HG02970 (cell line): Measurements from ENCODE around the gene RETREG1.
"Not testable (repeated sequence)": the region's sequence is repeated elsewhere in the genome, so short reads cannot be mapped to it uniquely, and the experiment has no call there.

ENCODE experiments used
- ATAC-seq: cut with Tn5 transposase; IDR thresholded peaks from one replicate; pipeline ENCODE4 v1.9.1; 2021; ENCODE audit warnings: mild to moderate bottlenecking, moderate library complexity, moderate number of reproducible peaks; ENCODE audit not compliant: unreplicated experiment, low FRiP score

Gene RETREG1

GRCh38 chr5:16617274-16617968 is 624 bp upstream of the RETREG1 start:
- no peak for ATAC-seq

GRCh38 chr5:16615741-16616535 is 859 bp downstream of the RETREG1 start:
- no peak for ATAC-seq

- no peak for ATAC-seq
These were observed 4.8 kb downstream of the RETREG1 start for GRCh38 chr5:16612007-16612406.

- not testable (repeated sequence) for ATAC-seq
These were observed 5.9 kb downstream of the RETREG1 start for GRCh38 chr5:16610896-16611295.

- no peak for ATAC-seq
These were observed 7.4 kb downstream of the RETREG1 start for GRCh38 chr5:16609412-16609811.

- no peak for ATAC-seq
These were observed 10.2 kb downstream of the RETREG1 start for GRCh38 chr5:16606628-16607027.

GRCh38 chr5:16603701-16604100 is 13.1 kb downstream of the RETREG1 start:
- ATAC-seq = no peak

- ATAC-seq = no peak
These were observed 13.5 kb downstream of the RETREG1 start for GRCh38 chr5:16603295-16603694.

- ATAC-seq = no peak
These were observed 14.6 kb downstream of the RETREG1 start for GRCh38 chr5:16602182-16602581.

- no peak for ATAC-seq
These were observed 15.9 kb downstream of the RETREG1 start for GRCh38 chr5:16600946-16601345.

GRCh38 chr5:16600397-16600796 is 16.4 kb downstream of the RETREG1 start:
- no peak for ATAC-seq

GRCh38 chr5:16597946-16598694 is 18.7 kb downstream of the RETREG1 start:
- no peak for ATAC-seq

- ATAC-seq = no peak
These were observed 20.2 kb downstream of the RETREG1 start for GRCh38 chr5:16596581-16596940.

- no peak for ATAC-seq
These were observed 20.8 kb downstream of the RETREG1 start for GRCh38 chr5:16595881-16596580.

GRCh38 chr5:16593628-16594027 is 23.2 kb downstream of the RETREG1 start:
- no peak for ATAC-seq

GRCh38 chr5:16593013-16593412 is 23.8 kb downstream of the RETREG1 start:
- ATAC-seq = no peak

GRCh38 chr5:16592255-16592654 is 24.5 kb downstream of the RETREG1 start:
- ATAC-seq = no peak

GRCh38 chr5:16590685-16591084 is 26.1 kb downstream of the RETREG1 start:
- ATAC-seq = no peak

GRCh38 chr5:16589658-16590057 is 27.1 kb downstream of the RETREG1 start:
- no peak for ATAC-seq

- no peak for ATAC-seq
These were observed 28.2 kb downstream of the RETREG1 start for GRCh38 chr5:16588434-16589214.
